ENCODE results near the gene PIGR. TPM values are rescaled to one million over a fixed set of nuclear protein-coding genes. Genes with fewer than 3 reads are reported as not detected.

Gene PIGR
- total and polyA plus RNA-seq, 2 of the 8 experiments (the other 6 are each of a cell fraction or from before 2014, with no cell fraction given): not detected

DNA sequence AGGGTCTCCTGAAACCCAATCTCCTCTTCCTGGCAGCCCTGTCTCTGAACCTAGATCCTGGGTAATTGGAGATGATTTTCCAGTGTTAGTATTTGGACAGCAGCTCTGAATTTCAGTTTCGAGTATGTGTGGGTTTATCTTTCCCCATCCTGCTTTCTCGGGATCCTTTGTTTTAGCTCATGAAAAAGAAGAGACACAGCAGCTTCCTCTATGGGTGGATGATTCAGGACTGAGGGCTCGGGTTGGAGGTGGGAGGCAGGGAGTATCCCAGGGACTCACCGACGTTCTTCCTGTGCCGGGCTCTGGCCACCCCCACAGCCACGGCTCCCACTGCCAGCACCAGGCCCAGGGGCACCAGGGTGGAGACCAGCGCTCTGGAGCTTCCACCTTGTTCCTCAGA lies 14.1 kb downstream of the PIGR start:
- TF ChIP-seq BRCA1 (IDR thresholded peaks at IDR 0.05; ENCODE audit: low read depth, low read length): no peak
- TF ChIP-seq TEAD4 (IDR thresholded peaks at IDR 0.05; ENCODE audit: low read depth, low read length): no peak
- TF ChIP-seq SIN3A (conservative IDR thresholded peaks at IDR 0.05 in 1 of 2, IDR thresholded peaks at IDR 0.05 in 1 of 2; ENCODE audit: low read depth in 1 of 2, low read length in 2 of 2): no peak
- no peak for TF ChIP-seq JUND (IDR thresholded peaks at IDR 0.05; ENCODE audit: low read length)
- no peak for TF ChIP-seq ZNF274 (IDR thresholded peaks at IDR 0.05; ENCODE audit: borderline replicate concordance, extremely low read depth, low read length)
- TF ChIP-seq NRF1 (IDR thresholded peaks at IDR 0.05; ENCODE audit: low read depth, low read length): no peak
- no peak for TF ChIP-seq POLR2AphosphoS5 (IDR thresholded peaks at IDR 0.05; ENCODE audit: low read depth, low read length)
- TF ChIP-seq KDM4A (IDR thresholded peaks at IDR 0.05; ENCODE audit: low read depth, low read length, severe bottlenecking): no peak
- TF ChIP-seq KDM1A (IDR thresholded peaks at IDR 0.05; ENCODE audit: borderline replicate concordance, low read length): no peak
- TF ChIP-seq RXRA (IDR thresholded peaks at IDR 0.05; ENCODE audit: insufficient read depth, low read depth, low read length): no peak
- no peak overlapping the region for H3K27ac ChIP-seq (ENCODE audit: low read depth, low read length)
- H3K79me1 ChIP-seq (ENCODE audit: low read depth, low read length): no peaks in the 10 kb centered on the region
- H3K9me3 ChIP-seq (ENCODE audit: insufficient read depth in 2 of 2, low read depth in 1 of 2, low read length in 1 of 2): no peaks in the 10 kb centered on the region
- FAIRE-seq: no peak
- H2AFZ ChIP-seq (ENCODE audit: low read length): no peak overlapping the region
- H2BK120ac ChIP-seq (replicated peaks; ENCODE audit: low read depth, low read length): no peak overlapping the region
- H3K4me1 ChIP-seq (replicated peaks in 1 of 4; ENCODE audit: control insufficient read depth in 3 of 4, insufficient read depth in 4 of 4, low read length in 3 of 4): no peaks in the 10 kb centered on the region
- H2BK5ac ChIP-seq (ENCODE audit: low read depth, low read length): no peak overlapping the region
- H3K4ac ChIP-seq (replicated peaks; ENCODE audit: insufficient read length, low read depth, low read length): no peak overlapping the region
- H2BK12ac ChIP-seq (ENCODE audit: low read depth, low read length): no peak overlapping the region
- H4K5ac ChIP-seq (ENCODE audit: insufficient read length, low read depth, low read length): no peak overlapping the region
- H2BK20ac ChIP-seq (ENCODE audit: low read length): no peak overlapping the region
- no peaks in the 10 kb centered on the region for H4K20me1 ChIP-seq (replicated peaks in 1 of 2; ENCODE audit: control insufficient read depth in 1 of 2, insufficient read depth in 2 of 2, low read length in 2 of 2)
- no peak overlapping the region for H3K56ac ChIP-seq (replicated peaks; ENCODE audit: insufficient read length, low read depth, low read length)
- no peak overlapping the region for H3K9ac ChIP-seq (replicated peaks in 1 of 4; ENCODE audit: extremely low read depth in 1 of 4, low read depth in 3 of 4, low read length in 3 of 4)
- H3K18ac ChIP-seq (ENCODE audit: extremely low read depth, low read length): no peak overlapping the region
- no peak overlapping the region for H4K91ac ChIP-seq (replicated peaks; ENCODE audit: insufficient read length, low read length)
- no peak for DNase-seq (ENCODE audit: low read depth in 1 of 2, low spot score in 2 of 2)
- no peak overlapping the region for H3K4me3 ChIP-seq (ENCODE audit: extremely low read depth in 1 of 4, insufficient read depth in 2 of 4, low read depth in 3 of 4, low read length in 4 of 4)
- no peaks in the 10 kb centered on the region for H3K23me2 ChIP-seq (ENCODE audit: low read depth, low read length)
- no peak overlapping the region for H2AK5ac ChIP-seq (ENCODE audit: low read depth, low read length)
- H3K14ac ChIP-seq (ENCODE audit: insufficient read length): no peak overlapping the region
- no peak overlapping the region for H3K23ac ChIP-seq (ENCODE audit: insufficient read length)
- ChIA-PET CTCF (ENCODE audit: partially characterized antibody) (interaction anchor here (0.7 to 13.8 kb wide), 28 partner anchors 14 to 322 kb away, joined by 3 to 226 read pairs (median 4); partner anchors contain the start of genes C1orf116, FCMR and PIGR), POLR2A (ENCODE audit: partially characterized antibody) (no interaction called here)
- H3K27me3 ChIP-seq (replicated peaks in 1 of 4; ENCODE audit: control insufficient read depth in 3 of 4, extremely low read depth in 1 of 4, insufficient read depth in 3 of 4, low read length in 3 of 4): no peaks in the 10 kb centered on the region
- no peaks in the 10 kb centered on the region for H3K36me3 ChIP-seq (ENCODE audit: control insufficient read depth in 2 of 4, insufficient read depth in 4 of 4, low read length in 3 of 4)
- no peak overlapping the region; the same call in 1 of the 2 replicates for H4K8ac ChIP-seq (ENCODE audit: extremely low read depth, insufficient read depth, low read length)
- no peaks in the 10 kb centered on the region for H3K79me2 ChIP-seq (ENCODE audit: control insufficient read depth in 1 of 2, insufficient read depth in 2 of 2, low read length in 2 of 2)
- 100% methylated on average over 5 of the region's 8 CpGs; no CpG with 5 or more reads in 1 of the 2 experiments for WGBS, 2 experiments (ENCODE audit: extremely low coverage in 1 of 2, insufficient coverage in 1 of 2, insufficient read length in 1 of 2, insufficient replicate concordance in 2 of 2, low coverage in 1 of 2, low lambda C conversion rate in 2 of 2, missing lambda C conversion rate in 1 of 2)
- no peak overlapping the region for H3K4me2 ChIP-seq (ENCODE audit: insufficient read depth in 1 of 2, low read depth in 2 of 2, low read length in 2 of 2)
- no peak overlapping the region for H2BK15ac ChIP-seq (ENCODE audit: low read length)
